BJ (cell line): ENCODE data around the gene ATXN1. TPM values are rescaled to one million over a fixed set of nuclear protein-coding genes. Genes with fewer than 3 reads are reported as not detected.

Experiments used
- CTCF ChIA-PET: fragments of 350-600 bp; formaldehyde crosslinking; extraction: SDS; loops from one replicate; lab custom pipeline; 2021; ENCODE audit warnings: antibody characterized with exemption, inconsistent platforms; lab: Yijun Ruan, JAX
- POLR2A ChIA-PET: fragments of 300-600 bp; sonication (Branson Sonifier 250); formaldehyde crosslinking; extraction: SDS; loops from one replicate; lab custom pipeline; 2021; ENCODE audit warnings: antibody characterized with exemption; lab: Charles Lee
- DNase-seq: peaks from one replicate; pipeline ENCODE4 v3.0.0-alpha.2; 2011; ENCODE audit warnings: low read depth
- H3K27me3 ChIP-seq: 2 replicates; pipeline ENCODE4 v1.6.0; 2011; ENCODE audit warnings: low read length; ENCODE audit not compliant: control insufficient read depth, insufficient read depth
- H3K36me3 ChIP-seq: 2 replicates; pipeline ENCODE4 v1.5.1; 2011; ENCODE audit warnings: low read length; ENCODE audit not compliant: control insufficient read depth, insufficient read depth
- H3K4me3 ChIP-seq: 2 replicates; pipeline ENCODE4 v1.5.1; 2011; ENCODE audit warnings: low read depth, mild to moderate bottlenecking, control low read depth, low read length
- polyA plus RNA-seq: library from polyadenylated mRNA; depleted of rRNA; stranded (reverse); fragments of >200 nt; gene quantifications from 2 replicates; pipeline ENCODE4 v1.2.3, GENCODE V29; 2011
- TF ChIP-seq, protein P1 (sequence below): IDR thresholded peaks from 2 replicates; pipeline ENCODE4 v1.5.1; 2011; ENCODE audit warnings: low read depth, mild to moderate bottlenecking, control low read depth, inconsistent platforms, low read length, moderate library complexity; ENCODE audit not compliant: insufficient read depth

Gene ATXN1
- polyA plus RNA-seq, 1 experiment: 60.2 TPM

DNA sequence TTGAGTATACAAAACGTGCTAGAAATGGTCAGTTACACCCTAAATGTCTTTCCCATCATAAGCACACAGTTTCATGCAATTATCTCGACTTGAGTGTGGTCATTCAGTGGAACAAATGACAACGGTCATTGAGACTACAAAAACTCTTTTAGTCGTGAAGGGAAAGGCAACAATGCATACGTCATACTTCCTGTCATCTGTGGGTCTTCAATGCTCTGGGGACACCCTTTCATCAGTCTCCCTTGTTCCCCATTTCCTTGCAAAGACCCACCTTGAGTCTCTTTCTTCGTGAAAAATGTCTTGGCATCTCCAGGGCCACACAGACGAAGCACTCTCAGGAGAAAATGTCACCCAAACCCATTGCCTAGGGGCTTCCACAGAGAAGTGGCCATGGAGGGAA, 284.4 kb downstream of the ATXN1 start:
- H3K36me3 ChIP-seq: peaks cover 3% of the 10 kb centered on the region; the same call in 1 of the 2 replicates
- DNase-seq: no peak
- ChIA-PET CTCF (no interaction called here), POLR2A (no interaction called here)
- H3K4me3 ChIP-seq: no peak overlapping the region
- TF ChIP-seq, protein P1, sequence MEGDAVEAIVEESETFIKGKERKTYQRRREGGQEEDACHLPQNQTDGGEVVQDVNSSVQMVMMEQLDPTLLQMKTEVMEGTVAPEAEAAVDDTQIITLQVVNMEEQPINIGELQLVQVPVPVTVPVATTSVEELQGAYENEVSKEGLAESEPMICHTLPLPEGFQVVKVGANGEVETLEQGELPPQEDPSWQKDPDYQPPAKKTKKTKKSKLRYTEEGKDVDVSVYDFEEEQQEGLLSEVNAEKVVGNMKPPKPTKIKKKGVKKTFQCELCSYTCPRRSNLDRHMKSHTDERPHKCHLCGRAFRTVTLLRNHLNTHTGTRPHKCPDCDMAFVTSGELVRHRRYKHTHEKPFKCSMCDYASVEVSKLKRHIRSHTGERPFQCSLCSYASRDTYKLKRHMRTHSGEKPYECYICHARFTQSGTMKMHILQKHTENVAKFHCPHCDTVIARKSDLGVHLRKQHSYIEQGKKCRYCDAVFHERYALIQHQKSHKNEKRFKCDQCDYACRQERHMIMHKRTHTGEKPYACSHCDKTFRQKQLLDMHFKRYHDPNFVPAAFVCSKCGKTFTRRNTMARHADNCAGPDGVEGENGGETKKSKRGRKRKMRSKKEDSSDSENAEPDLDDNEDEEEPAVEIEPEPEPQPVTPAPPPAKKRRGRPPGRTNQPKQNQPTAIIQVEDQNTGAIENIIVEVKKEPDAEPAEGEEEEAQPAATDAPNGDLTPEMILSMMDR: no peak
- no peaks in the 10 kb centered on the region for H3K27me3 ChIP-seq

DNA sequence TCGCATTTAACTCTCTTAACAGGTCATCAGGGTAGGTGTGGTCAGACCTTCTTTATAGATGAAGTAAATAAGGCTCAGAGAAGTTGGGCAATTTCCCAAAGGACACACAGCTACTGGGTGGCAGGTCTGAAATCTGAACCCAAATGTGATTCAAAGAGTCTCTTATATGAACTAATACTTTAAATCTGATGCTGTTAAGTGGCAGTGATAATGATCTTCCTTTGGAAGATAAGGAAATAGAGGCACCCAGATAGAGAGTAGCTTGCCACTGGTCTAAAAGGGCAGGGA, 285.8 kb downstream of the ATXN1 start:
- TF ChIP-seq, protein P1: no peak
- H3K36me3 ChIP-seq: peaks cover 3% of the 10 kb centered on the region; the same call in 1 of the 2 replicates
- H3K27me3 ChIP-seq: no peaks in the 10 kb centered on the region
- CTCF ChIA-PET: interaction anchor here (1.2 kb wide), 1 partner anchor 66 kb away, joined by 3 read pairs; no protein-coding TSS in a partner anchor
- POLR2A ChIA-PET: no interaction called here
- H3K4me3 ChIP-seq: no peak overlapping the region
- DNase-seq: no peak

DNA sequence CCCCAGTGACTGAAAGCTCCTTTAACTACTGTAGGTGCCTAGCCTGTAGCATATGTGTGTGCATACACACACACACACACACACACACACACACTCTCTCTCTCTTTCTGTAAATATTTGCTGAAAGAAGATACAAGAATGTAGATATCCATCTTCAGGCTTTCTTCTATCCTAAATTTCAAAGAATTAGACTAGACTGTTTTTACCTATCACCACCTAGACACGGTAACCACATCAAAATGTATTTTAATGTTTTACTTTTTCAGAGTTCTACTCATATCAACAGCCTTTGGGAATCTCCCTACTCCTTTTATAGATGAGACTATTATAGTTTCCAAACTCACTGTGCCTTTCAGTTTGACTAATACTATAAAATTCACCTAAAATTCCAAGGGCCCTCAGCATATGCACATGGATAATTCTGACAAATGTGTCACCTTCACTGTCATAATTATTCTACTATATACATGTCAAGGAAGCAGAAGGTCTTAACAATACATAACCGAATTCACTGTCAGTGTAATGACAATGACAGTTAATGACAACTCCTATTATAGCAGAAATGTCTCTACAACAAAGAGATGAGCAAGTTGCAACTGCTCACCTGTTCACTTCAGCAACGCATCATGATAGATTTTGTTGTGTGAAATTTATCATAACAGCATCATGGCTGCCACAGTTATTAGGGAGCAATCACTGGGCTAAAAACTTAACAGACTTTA, 286.3 kb downstream of the ATXN1 start:
- ChIA-PET CTCF (interaction anchor here (1.0 kb wide), 1 partner anchor 13 kb away, joined by 3 read pairs; no protein-coding TSS in a partner anchor), POLR2A (no interaction called here)
- DNase-seq: no peak
- H3K4me3 ChIP-seq: no peak overlapping the region
- TF ChIP-seq, protein P1: no peak
- peaks cover 3% of the 10 kb centered on the region; the same call in 1 of the 2 replicates for H3K36me3 ChIP-seq
- H3K27me3 ChIP-seq: no peaks in the 10 kb centered on the region

DNA sequence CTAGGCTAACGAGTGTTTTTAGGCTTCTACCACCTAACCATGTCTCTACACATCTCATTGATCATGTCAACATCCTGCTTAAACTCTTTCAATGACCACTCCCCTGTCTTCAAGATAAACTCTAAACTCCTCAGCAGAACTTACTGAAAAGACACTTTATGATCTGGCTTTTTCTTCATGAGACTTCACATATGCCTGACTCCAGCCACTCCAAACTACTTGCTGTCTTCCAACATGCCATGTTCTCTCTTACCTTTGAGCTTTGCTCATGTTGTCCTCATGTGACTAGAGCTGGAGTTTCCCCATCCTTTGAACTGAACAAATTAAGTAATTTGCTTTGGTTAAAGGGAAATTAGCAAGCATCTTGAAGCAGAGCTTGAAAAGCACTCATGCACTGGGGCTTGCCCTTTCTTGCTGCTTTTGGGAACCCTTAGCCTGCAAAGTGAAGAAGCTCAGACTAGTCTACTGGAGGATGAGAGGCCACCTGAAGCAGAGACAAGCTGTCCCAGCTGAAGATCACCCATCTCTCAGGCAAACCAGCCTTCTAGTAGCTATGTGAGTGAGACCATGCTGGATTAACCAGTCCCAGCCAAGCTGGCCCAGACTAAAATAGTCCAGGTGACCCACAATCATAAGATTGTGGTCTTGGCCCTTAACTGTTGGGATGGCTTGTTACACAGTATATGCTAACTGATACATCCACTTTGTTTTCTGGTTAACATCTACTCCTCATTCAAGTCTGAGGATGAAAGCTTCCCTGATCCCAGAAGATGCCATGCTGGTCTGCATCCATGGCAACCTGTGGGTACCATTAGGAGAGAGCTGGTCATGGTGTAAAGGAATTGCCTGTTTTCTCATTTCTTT, 287.1 kb downstream of the ATXN1 start:
- Histone ChIP-seq H3K27me3 (no peaks in the 10 kb centered on the region), H3K4me3 (no peak overlapping the region), H3K36me3 (peaks cover 3% of the 10 kb centered on the region; the same call in 1 of the 2 replicates)
- TF ChIP-seq, protein P1: no peak
- ChIA-PET POLR2A (no interaction called here), CTCF (interaction anchor here (1.0 to 1.9 kb wide), 2 partner anchors 14 to 142 kb away, joined by 3 to 5 read pairs; no protein-coding TSS in a partner anchor)
- DNase-seq: no peak
